ENCODE data around the gene NGEF. TPM values are rescaled to one million over a fixed set of nuclear protein-coding genes. Genes with fewer than 3 reads are reported as not detected.

The NGEF gene
- total and polyA plus RNA-seq, 10 of the 15 experiments (the other 5 are each of a cell fraction or from before 2014, with no cell fraction given), result 0.12 TPM; not detected in 9

- no peak overlapping the region for H3K4me3 ChIP-seq
- WGBS (ENCODE audit: insufficient coverage, insufficient replicate concordance, low lambda C conversion rate, missing lambda C conversion rate), result 50% methylated on average over 2 of the region's 2 CpGs
- no peaks in the 10 kb centered on the region; the same call in 1 of the 2 replicates for H3K79me2 ChIP-seq (ENCODE audit: control insufficient read depth, insufficient read depth, low read length)
- ChIA-PET POLR2A (no interaction called here), CTCF (interaction anchor here (0.9 to 1.7 kb wide), 6 partner anchors 10 to 408 kb away, joined by 3 to 6 read pairs (median 4); no protein-coding TSS in a partner anchor), RAD21 (ENCODE audit: unreplicated experiment) (interaction anchor here (1.0 kb wide), 1 partner anchor 26 kb away, joined by 3 read pairs; no protein-coding TSS in a partner anchor), SMC1A (ENCODE audit: uncharacterized antibody, unreplicated experiment) (interaction anchor here (0.7 to 2.3 kb wide), 4 partner anchors 10 to 186 kb away, joined by 3 to 11 read pairs (median 4); no protein-coding TSS in a partner anchor)
- no peak overlapping the region for H3K27ac ChIP-seq (ENCODE audit: control insufficient read depth, insufficient read depth)
- TF ChIP-seq IRF5 (IDR thresholded peaks at IDR 0.05; ENCODE audit: borderline replicate concordance) (no peak), ZBED1 (IDR thresholded peaks at IDR 0.05; ENCODE audit: borderline replicate concordance) (no peak), HDGF (IDR thresholded peaks at IDR 0.05) (no peak), RAD51 (IDR thresholded peaks at IDR 0.05) (no peak), JUND (IDR thresholded peaks at IDR 0.05; ENCODE audit: low read depth, low read length) (no peak), CREB1 (IDR thresholded peaks at IDR 0.05; ENCODE audit: low read depth) (no peak), ZNF207 (IDR thresholded peaks at IDR 0.05; ENCODE audit: borderline replicate concordance) (no peak), EGR1 (IDR thresholded peaks at IDR 0.05; ENCODE audit: borderline replicate concordance in 1 of 2, low read depth in 2 of 2, low read length in 2 of 2) (no peak), YBX1 (IDR thresholded peaks at IDR 0.05) (no peak), E2F8 (IDR thresholded peaks at IDR 0.05; ENCODE audit: low read depth, partially characterized antibody) (no peak), NBN (IDR thresholded peaks at IDR 0.05) (no peak), WRNIP1 (IDR thresholded peaks at IDR 0.05; ENCODE audit: borderline replicate concordance, low read depth, low read length) (no peak), LARP7 (IDR thresholded peaks at IDR 0.05) (no peak), NFYA (IDR thresholded peaks at IDR 0.05; ENCODE audit: borderline replicate concordance, low read depth, low read length) (no peak), SMC3 (IDR thresholded peaks at IDR 0.05; ENCODE audit: borderline replicate concordance, low read length) (no peak), ZSCAN29 (IDR thresholded peaks at IDR 0.05) (no peak), SMARCA5 (IDR thresholded peaks at IDR 0.05) (no peak)
- peaks cover 8 to 22% of the 10 kb centered on the region in 2 experiments for H3K36me3 ChIP-seq (ENCODE audit: control insufficient read depth in 2 of 2, insufficient read depth in 2 of 2, low read length in 1 of 2)
- no peaks in the 10 kb centered on the region for H4K20me1 ChIP-seq (ENCODE audit: control insufficient read depth, insufficient read depth)
- intact Hi-C loops (cut with micrococcal nuclease; ENCODE audit: unreplicated experiment) (no loop called here), in situ Hi-C loops (cut with MboI) (no loop called here)
- no peak for ATAC-seq
- BruUV-seq (replicated peaks), result no TSS peak
- no peak for DNase-seq (ENCODE audit: low read depth, low spot score)
- peak; percentile 7 for FAIRE-seq
- no peak overlapping the region for H3K9ac ChIP-seq (ENCODE audit: control insufficient read depth, insufficient read depth, low read length)
- no peaks in the 10 kb centered on the region for H3K27me3 ChIP-seq (replicated peaks in 1 of 2; ENCODE audit: control insufficient read depth in 2 of 2, insufficient read depth in 2 of 2, low read length in 1 of 2)
- no peaks in the 10 kb centered on the region for H3K9me3 ChIP-seq (replicated peaks; ENCODE audit: control insufficient read depth, insufficient read depth, low read length)
- H3K4me2 ChIP-seq (ENCODE audit: control insufficient read depth, insufficient read depth), result no peak overlapping the region
- H2AFZ ChIP-seq (ENCODE audit: control insufficient read depth, low read depth, low read length), result no peak overlapping the region
- peaks cover 14% of the 10 kb centered on the region for H3K4me1 ChIP-seq (ENCODE audit: control insufficient read depth, insufficient read depth, low read length)
These were observed 170.4 kb downstream of the NGEF start for GRCh38 chr2:232842689-232843088.
